ENCODE measurements around the gene SLC22A15. TPM values are rescaled to one million over a fixed set of nuclear protein-coding genes. Genes with fewer than 3 reads are reported as not detected.

SLC22A15 gene
- total and polyA plus RNA-seq, 10 of the 15 experiments (the other 5 are each of a cell fraction or from before 2014, with no cell fraction given): 0.05 to 2.8 (median 0.13) TPM; not detected in 1

GRCh38 chr1:116089870-116090269 is 113.6 kb downstream of the SLC22A15 start:
- RAD21 ChIA-PET (ENCODE audit: unreplicated experiment): no interaction called here
- SMC1A ChIA-PET (ENCODE audit: uncharacterized antibody, unreplicated experiment): no interaction called here
- no peaks in the 10 kb centered on the region for H4K20me1 ChIP-seq (ENCODE audit: control insufficient read depth, insufficient read depth)
- H3K27me3 ChIP-seq (replicated peaks in 1 of 2; ENCODE audit: control insufficient read depth in 2 of 2, insufficient read depth in 2 of 2, low read length in 1 of 2): no peaks in the 10 kb centered on the region
- no peak for ATAC-seq
- no peak overlapping the region for H2AFZ ChIP-seq (ENCODE audit: control insufficient read depth, low read depth, low read length)
- H3K4me2 ChIP-seq (ENCODE audit: control insufficient read depth, insufficient read depth): no peak overlapping the region
- DNase-seq (ENCODE audit: low read depth, low spot score): no peak
- POLR2A ChIA-PET: no interaction called here
- no peak overlapping the region for H3K4me3 ChIP-seq
- BruUV-seq (replicated peaks): no TSS peak
- no peaks in the 10 kb centered on the region for H3K36me3 ChIP-seq (ENCODE audit: control insufficient read depth in 2 of 2, insufficient read depth in 2 of 2, low read length in 1 of 2)
- no peaks in the 10 kb centered on the region for H3K4me1 ChIP-seq (ENCODE audit: control insufficient read depth, insufficient read depth, low read length)
- no peak for FAIRE-seq
- no peak overlapping the region for H3K27ac ChIP-seq (ENCODE audit: control insufficient read depth, insufficient read depth)
- H3K9ac ChIP-seq (ENCODE audit: control insufficient read depth, insufficient read depth, low read length): no peak overlapping the region
- intact Hi-C loops (cut with micrococcal nuclease; ENCODE audit: unreplicated experiment) (no loop called here), in situ Hi-C loops (cut with MboI) (no loop called here)
- no peak for TF ChIP-seq MYC (IDR thresholded peaks at IDR 0.05; ENCODE audit: insufficient read depth, insufficient read length, insufficient replicate concordance, low read length, severe bottlenecking)
- TF ChIP-seq ZNF274 (IDR thresholded peaks at IDR 0.05; ENCODE audit: insufficient read depth, insufficient read length): no peak
- no peak for TF ChIP-seq BHLHE40 (IDR thresholded peaks at IDR 0.05; ENCODE audit: borderline replicate concordance in 1 of 2, low read depth in 2 of 2, low read length in 1 of 2)
- no peak for TF ChIP-seq MTA3 (IDR thresholded peaks at IDR 0.05; ENCODE audit: borderline replicate concordance, low read length)
- TF ChIP-seq MYB (IDR thresholded peaks at IDR 0.05; ENCODE audit: borderline replicate concordance, low read depth, low read length): no peak
- no peak for TF ChIP-seq ZNF687 (IDR thresholded peaks at IDR 0.05)
- no peak for TF ChIP-seq ZNF384 (IDR thresholded peaks at IDR 0.05; ENCODE audit: borderline replicate concordance, low read depth, low read length)
- TF ChIP-seq EZH2 (IDR thresholded peaks at IDR 0.05; ENCODE audit: borderline replicate concordance, control insufficient read depth, low read depth, low read length): no peak
- TF ChIP-seq DPF2 (IDR thresholded peaks at IDR 0.05): no peak
- no peak for TF ChIP-seq SREBF1 (IDR thresholded peaks at IDR 0.05; ENCODE audit: low read length)
- no peak for TF ChIP-seq WRNIP1 (IDR thresholded peaks at IDR 0.05; ENCODE audit: borderline replicate concordance, low read depth, low read length)
- no peak for TF ChIP-seq FOS (IDR thresholded peaks at IDR 0.05; ENCODE audit: borderline replicate concordance, extremely low read depth, insufficient read length)
- TF ChIP-seq PBX3 (IDR thresholded peaks at IDR 0.05; ENCODE audit: insufficient replicate concordance, low read depth, low read length): no peak
- CTCF ChIA-PET: interaction anchor here (0.6 kb wide), 1 partner anchor 1225 kb away, joined by 5 read pairs; no protein-coding TSS in a partner anchor
- WGBS (ENCODE audit: insufficient coverage, insufficient replicate concordance, low lambda C conversion rate, missing lambda C conversion rate): 4% methylated on average over 1 of the region's 1 CpG
- no peaks in the 10 kb centered on the region; the same call in 2 of the 3 replicates for H3K9me3 ChIP-seq (replicated peaks; ENCODE audit: control insufficient read depth, insufficient read depth, low read length)
- no peaks in the 10 kb centered on the region for H3K79me2 ChIP-seq (ENCODE audit: control insufficient read depth, insufficient read depth, low read length)

Data from GM12878 (cell line).